Keratinocyte (primary cell): ENCODE measurements around the gene TTC21B. TPM values are rescaled to one million over a fixed set of nuclear protein-coding genes. Genes with fewer than 3 reads are reported as not detected.

Source experiments
- DNase-seq: peaks from one replicate; pipeline ENCODE4 v3.0.0-alpha.2; 2011; ENCODE audit warnings: low read depth, missing footprints, low spot score
- FAIRE-seq: peaks from 2 replicates; lab custom pipeline; 2011; peaks lifted over from hg19 to GRCh38; lab: Jason Lieb, UNC
- H2AFZ ChIP-seq: 2 replicates; pipeline ENCODE4 v1.6.0; 2012; ENCODE audit warnings: low read length, control low read depth, inconsistent platforms; ENCODE audit not compliant: control insufficient read depth
- H3K27ac ChIP-seq: 2 replicates; pipeline ENCODE4 v1.5.1; 2011; ENCODE audit warnings: low read length; ENCODE audit not compliant: control insufficient read depth, insufficient read depth
- H3K27me3 ChIP-seq: 3 replicates; pipeline ENCODE4 v1.6.0; 2011; ENCODE audit warnings: low read length; ENCODE audit not compliant: control insufficient read depth, insufficient read depth; ENCODE audit errors: extremely low read depth
- H3K36me3 ChIP-seq, 2 experiments: 2 replicates in 1 of 2; 3 replicates in 1 of 2; pipeline ENCODE4 v1.5.1; 2011; ENCODE audit warnings: low read length in 2 of 2, mild to moderate bottlenecking in 1 of 2; ENCODE audit not compliant: control insufficient read depth in 2 of 2, insufficient read depth in 2 of 2; ENCODE audit errors: extremely low read depth in 1 of 2
- H3K4me1 ChIP-seq: 3 replicates; pipeline ENCODE4 v1.5.1; 2011; ENCODE audit warnings: low read length; ENCODE audit not compliant: control insufficient read depth, insufficient read depth; ENCODE audit errors: extremely low read depth
- H3K4me2 ChIP-seq: 3 replicates; pipeline ENCODE4 v1.6.0; 2011; ENCODE audit warnings: low read depth, low read length; ENCODE audit not compliant: control insufficient read depth, insufficient read depth; ENCODE audit errors: extremely low read depth
- H3K4me3 ChIP-seq, 3 experiments: fragments of 200-600 bp in 1 of 3; sonication (generic) in 1 of 3; 2 replicates in 2 of 3; 3 replicates in 1 of 3; pipeline ENCODE4 v1.5.1; 2011 to 2016; ENCODE audit warnings: low read length in 3 of 3, mild to moderate bottlenecking in 3 of 3, control low read depth in 2 of 3, inconsistent platforms in 1 of 3, low read depth in 1 of 3, mixed read lengths in 1 of 3, mixed run types in 1 of 3, moderate library complexity in 1 of 3; ENCODE audit not compliant: control insufficient read depth in 2 of 3, insufficient read depth in 2 of 3; ENCODE audit errors: extremely low read depth in 1 of 3
- H3K79me2 ChIP-seq: 2 replicates; pipeline ENCODE4 v1.6.0; 2012; ENCODE audit warnings: low read length; ENCODE audit not compliant: control insufficient read depth, insufficient read depth
- H3K9ac ChIP-seq: 3 replicates; pipeline ENCODE4 v1.6.0; 2011; ENCODE audit warnings: low read length; ENCODE audit not compliant: control insufficient read depth, insufficient read depth; ENCODE audit errors: extremely low read depth
- H3K9me1 ChIP-seq: 3 replicates; pipeline ENCODE4 v1.6.0; 2011; ENCODE audit warnings: low read length; ENCODE audit not compliant: control insufficient read depth, insufficient read depth; ENCODE audit errors: extremely low read depth
- H3K9me3 ChIP-seq: 2 replicates; pipeline ENCODE4 v1.5.1; 2012; ENCODE audit warnings: low read depth, low read length; ENCODE audit not compliant: control insufficient read depth
- H4K20me1 ChIP-seq: 3 replicates; pipeline ENCODE4 v1.6.0; 2011; ENCODE audit warnings: low read length; ENCODE audit not compliant: control insufficient read depth, insufficient read depth; ENCODE audit errors: extremely low read depth
- EZH2 ChIP-seq: IDR thresholded peaks from one replicate; pipeline ENCODE4 v1.6.1; 2012; ENCODE audit warnings: inconsistent platforms, mild to moderate bottlenecking, low read length, moderate library complexity
- dilution Hi-C: fragments of 300-500 bp; cut with MboI; formaldehyde crosslinking; loops from one replicate; pipeline ENCODE4 v1.7.0; 2020; ENCODE audit warnings: low sequenced_read_pairs; ENCODE audit not compliant: extremely low pct_ligation_motif_present
- polyA plus RNA-seq, 5 experiments: library from polyadenylated mRNA; depleted of rRNA in 3 of 5; stranded (reverse) in 3 of 5; stranded (forward) in 1 of 5; unstranded in 1 of 5; fragments of >200 nt; gene quantifications; 1 replicate in 1 of 5; 2 replicates in 3 of 5; 3 replicates in 1 of 5; pipeline versions ENCODE4 v1.2.1 to v1.2.3, GENCODE V29; 2011 to 2012; ENCODE audit warnings: missing spikeins in 2 of 5, low read depth in 1 of 5, low replicate concordance in 1 of 5
- TF ChIP-seq, protein P1 (sequence below), 3 experiments: IDR thresholded peaks in 1 of 3; conservative IDR thresholded peaks in 1 of 3; optimal IDR thresholded peaks in 1 of 3; 2 replicates in 2 of 3; 3 replicates in 1 of 3; pipeline versions ENCODE3 to v1.5.1; 2011; ENCODE audit warnings: low read length in 3 of 3, mild to moderate bottlenecking in 3 of 3, moderate library complexity in 2 of 3, control low read depth in 1 of 3, inconsistent platforms in 1 of 3; ENCODE audit not compliant: insufficient read depth in 2 of 3; ENCODE audit errors: extremely low read depth in 1 of 3

The TTC21B gene
- polyA plus RNA-seq, 1 donor (not counting 4 experiments of a cell fraction or from before 2014, with no cell fraction given) = 8.0 TPM

DNA sequence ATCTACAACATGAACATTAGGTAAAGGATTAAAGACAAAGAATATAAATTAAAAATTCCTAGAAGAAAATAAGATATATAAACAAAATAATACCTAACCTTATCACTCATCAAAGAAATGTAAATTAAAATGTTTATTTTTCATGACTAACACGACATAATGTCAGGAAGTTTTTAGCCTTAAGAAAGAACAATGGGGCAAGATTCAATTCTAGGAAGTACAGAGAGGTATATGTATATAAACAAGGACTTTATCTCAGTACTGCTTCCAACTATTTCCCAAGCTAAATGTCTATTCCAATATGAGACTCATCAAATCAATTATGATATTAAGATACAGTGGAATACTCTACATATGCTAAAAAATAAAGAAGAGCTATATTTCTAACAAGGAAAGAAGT, 44.1 kb downstream of the TTC21B start:
- no peaks in the 10 kb centered on the region for H3K4me1 ChIP-seq
- TF ChIP-seq, protein P1, sequence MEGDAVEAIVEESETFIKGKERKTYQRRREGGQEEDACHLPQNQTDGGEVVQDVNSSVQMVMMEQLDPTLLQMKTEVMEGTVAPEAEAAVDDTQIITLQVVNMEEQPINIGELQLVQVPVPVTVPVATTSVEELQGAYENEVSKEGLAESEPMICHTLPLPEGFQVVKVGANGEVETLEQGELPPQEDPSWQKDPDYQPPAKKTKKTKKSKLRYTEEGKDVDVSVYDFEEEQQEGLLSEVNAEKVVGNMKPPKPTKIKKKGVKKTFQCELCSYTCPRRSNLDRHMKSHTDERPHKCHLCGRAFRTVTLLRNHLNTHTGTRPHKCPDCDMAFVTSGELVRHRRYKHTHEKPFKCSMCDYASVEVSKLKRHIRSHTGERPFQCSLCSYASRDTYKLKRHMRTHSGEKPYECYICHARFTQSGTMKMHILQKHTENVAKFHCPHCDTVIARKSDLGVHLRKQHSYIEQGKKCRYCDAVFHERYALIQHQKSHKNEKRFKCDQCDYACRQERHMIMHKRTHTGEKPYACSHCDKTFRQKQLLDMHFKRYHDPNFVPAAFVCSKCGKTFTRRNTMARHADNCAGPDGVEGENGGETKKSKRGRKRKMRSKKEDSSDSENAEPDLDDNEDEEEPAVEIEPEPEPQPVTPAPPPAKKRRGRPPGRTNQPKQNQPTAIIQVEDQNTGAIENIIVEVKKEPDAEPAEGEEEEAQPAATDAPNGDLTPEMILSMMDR (optimal IDR thresholded peaks at IDR 0.05 in 1 of 3, IDR thresholded peaks at IDR 0.05 in 1 of 3, conservative IDR thresholded peaks at IDR 0.05 in 1 of 3; ENCODE audit: extremely low read depth in 1 of 3, insufficient read depth in 2 of 3, low read length in 3 of 3) = no peak
- TF ChIP-seq EZH2 = no peak
- dilution Hi-C loops = no loop called here
- FAIRE-seq (no peak), DNase-seq (no peak)
- H3K9me3 ChIP-seq = no peaks in the 10 kb centered on the region
- no peaks in the 10 kb centered on the region for H3K9me1 ChIP-seq
- no peak overlapping the region for H3K27ac ChIP-seq
- no peaks in the 10 kb centered on the region for H3K27me3 ChIP-seq
- H3K9ac ChIP-seq = no peak overlapping the region
- no peak overlapping the region for H2AFZ ChIP-seq
- no peak overlapping the region for H3K4me3 ChIP-seq
- no peaks in the 10 kb centered on the region for H3K36me3 ChIP-seq
- H3K4me2 ChIP-seq = no peak overlapping the region
- H4K20me1 ChIP-seq = no peaks in the 10 kb centered on the region
- no peaks in the 10 kb centered on the region for H3K79me2 ChIP-seq

DNA sequence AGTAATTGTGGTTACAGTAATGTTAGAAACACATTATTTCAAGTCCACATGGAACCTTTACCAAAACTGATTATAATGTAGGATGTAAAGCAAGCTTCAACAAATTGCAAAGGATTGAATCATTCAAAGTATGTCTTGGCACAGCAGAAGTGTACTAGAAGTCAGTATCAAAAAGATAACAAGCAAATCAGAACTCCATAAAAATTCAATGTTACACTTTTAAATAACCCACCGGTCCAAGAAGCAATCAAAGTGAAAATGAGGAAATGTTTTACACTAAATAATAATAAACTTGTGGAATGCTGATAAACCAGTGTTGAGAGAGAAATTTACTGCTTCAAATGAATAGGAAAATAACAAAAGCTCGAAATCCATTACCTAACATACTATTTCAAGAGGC, 47.7 kb downstream of the TTC21B start:
- Histone ChIP-seq H3K9me3 (no peaks in the 10 kb centered on the region), H3K4me1 (no peaks in the 10 kb centered on the region), H3K4me3 (no peak overlapping the region), H3K9me1 (no peaks in the 10 kb centered on the region), H3K9ac (no peak overlapping the region), H3K36me3 (no peaks in the 10 kb centered on the region), H4K20me1 (no peaks in the 10 kb centered on the region), H2AFZ (no peak overlapping the region), H3K4me2 (no peak overlapping the region), H3K27me3 (no peaks in the 10 kb centered on the region), H3K79me2 (no peaks in the 10 kb centered on the region), H3K27ac (no peak overlapping the region)
- FAIRE-seq = no peak
- no peak for DNase-seq
- dilution Hi-C loops = no loop called here
- TF ChIP-seq, protein P1 (optimal IDR thresholded peaks at IDR 0.05 in 1 of 3, IDR thresholded peaks at IDR 0.05 in 1 of 3, conservative IDR thresholded peaks at IDR 0.05 in 1 of 3; ENCODE audit: extremely low read depth in 1 of 3, insufficient read depth in 2 of 3, low read length in 3 of 3) = no peak
- no peak for TF ChIP-seq EZH2
